HTERT RPE-1 (cell line): Measurements from ENCODE around the gene ESRRA.

Experiments used
- in situ Hi-C: fragments of 300-500 bp; cut with MboI; formaldehyde crosslinking; loops from 4 replicates; pipeline ENCODE4 v1.14.3; 2020; ENCODE audit warnings: low sequenced_read_pairs

Gene ESRRA

GRCh38 chr11:64269540-64270220 is 35.6 kb upstream of the ESRRA start:
- in situ Hi-C loops: no loop called here

GRCh38 chr11:64275031-64275800 is 30.1 kb upstream of the ESRRA start:
- in situ Hi-C loops: no loop called here

GRCh38 chr11:64275841-64276240 is 29.5 kb upstream of the ESRRA start:
- in situ Hi-C loops: no loop called here

- in situ Hi-C loops: no loop called here
Measured at GRCh38 chr11:64276653-64277431, 28.5 kb upstream of the ESRRA start.

GRCh38 chr11:64278576-64279190 is 26.6 kb upstream of the ESRRA start:
- in situ Hi-C loops: no loop called here

- in situ Hi-C loops: no loop called here
Measured at GRCh38 chr11:64281957-64282770, 23.2 kb upstream of the ESRRA start.

GRCh38 chr11:64283092-64283491 is 22.2 kb upstream of the ESRRA start:
- in situ Hi-C loops: no loop called here

- in situ Hi-C loops: no loop called here
Measured at GRCh38 chr11:64284048-64284961, 21.0 kb upstream of the ESRRA start, which contains the start of gene BAD. Gene BAD (minus strand): TSS chr11:64284665. CDS start chr11:64284368, 297 bp downstream.

- in situ Hi-C loops: no loop called here
Measured at GRCh38 chr11:64284962-64285884, 20.1 kb upstream of the ESRRA start, which contains the start of gene GPR137. Gene GPR137 (plus strand): TSS chr11:64285848. CDS start chr11:64286525, 677 bp downstream.

- in situ Hi-C loops: no loop called here
Measured at GRCh38 chr11:64285885-64286800, 19.2 kb upstream of the ESRRA start.

- in situ Hi-C loops: no loop called here
Measured at GRCh38 chr11:64286801-64287159, 18.5 kb upstream of the ESRRA start.

GRCh38 chr11:64287676-64288352 is 17.5 kb upstream of the ESRRA start:
- in situ Hi-C loops: no loop called here

- in situ Hi-C loops: no loop called here
Measured at GRCh38 chr11:64288353-64288750, 17.0 kb upstream of the ESRRA start.

GRCh38 chr11:64289002-64289564 is 16.2 kb upstream of the ESRRA start:
- in situ Hi-C loops: no loop called here

- in situ Hi-C loops: no loop called here
Measured at GRCh38 chr11:64290352-64291261, 14.7 kb upstream of the ESRRA start.
